ENCODE data around the gene KIAA1217. TPM values are rescaled to one million over a fixed set of nuclear protein-coding genes. Genes with fewer than 3 reads are reported as not detected.
A peak's percentile ranks its signal among the peaks of the same experiment; 100 is the strongest.

Gene KIAA1217
- total RNA-seq, 2 donors from 2014 or later: 92.5 to 188 TPM

DNA sequence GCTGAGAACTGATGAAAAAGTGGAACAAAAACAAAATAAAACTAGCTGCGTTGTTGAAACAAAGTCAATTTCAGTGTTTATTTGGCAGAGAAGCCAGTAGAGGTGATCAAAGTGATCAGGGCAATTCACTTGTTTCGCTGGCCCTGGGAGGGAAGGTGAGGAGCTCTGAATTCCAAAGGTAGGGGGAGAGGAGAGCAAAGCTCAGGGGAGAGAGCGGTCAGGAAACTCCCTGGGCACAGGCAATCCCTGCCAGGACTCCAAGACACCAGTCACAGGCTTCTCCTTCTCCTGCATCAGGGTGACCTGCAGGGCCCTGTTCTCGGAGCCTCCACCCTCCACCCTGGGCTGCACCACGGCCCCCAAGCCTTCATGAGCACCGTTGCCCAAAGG is 6.8 kb upstream of the KIAA1217 start:
- Histone ChIP-seq H3K4me1 (replicated peaks) (peaks cover 6% of the 10 kb centered on the region), H3K27me3 (replicated peaks; ENCODE audit: insufficient read depth) (no peaks in the 10 kb centered on the region), H3K4me3 (no peak overlapping the region), H3K9me3 (no peaks in the 10 kb centered on the region), H3K27ac (no peak overlapping the region), H3K36me3 (no peaks in the 10 kb centered on the region)
- intact Hi-C loops (cut with DNase I): loop anchor here (10.0 kb wide), 1 partner anchor 303 kb away; no protein-coding TSS in a partner anchor
- DNase-seq (ENCODE audit: low spot score): peak; percentile 22
- TF ChIP-seq POLR2AphosphoS5 (IDR thresholded peaks at IDR 0.05) (no peak), POLR2A (IDR thresholded peaks at IDR 0.05) (no peak)
- TF ChIP-seq, protein P1, sequence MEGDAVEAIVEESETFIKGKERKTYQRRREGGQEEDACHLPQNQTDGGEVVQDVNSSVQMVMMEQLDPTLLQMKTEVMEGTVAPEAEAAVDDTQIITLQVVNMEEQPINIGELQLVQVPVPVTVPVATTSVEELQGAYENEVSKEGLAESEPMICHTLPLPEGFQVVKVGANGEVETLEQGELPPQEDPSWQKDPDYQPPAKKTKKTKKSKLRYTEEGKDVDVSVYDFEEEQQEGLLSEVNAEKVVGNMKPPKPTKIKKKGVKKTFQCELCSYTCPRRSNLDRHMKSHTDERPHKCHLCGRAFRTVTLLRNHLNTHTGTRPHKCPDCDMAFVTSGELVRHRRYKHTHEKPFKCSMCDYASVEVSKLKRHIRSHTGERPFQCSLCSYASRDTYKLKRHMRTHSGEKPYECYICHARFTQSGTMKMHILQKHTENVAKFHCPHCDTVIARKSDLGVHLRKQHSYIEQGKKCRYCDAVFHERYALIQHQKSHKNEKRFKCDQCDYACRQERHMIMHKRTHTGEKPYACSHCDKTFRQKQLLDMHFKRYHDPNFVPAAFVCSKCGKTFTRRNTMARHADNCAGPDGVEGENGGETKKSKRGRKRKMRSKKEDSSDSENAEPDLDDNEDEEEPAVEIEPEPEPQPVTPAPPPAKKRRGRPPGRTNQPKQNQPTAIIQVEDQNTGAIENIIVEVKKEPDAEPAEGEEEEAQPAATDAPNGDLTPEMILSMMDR (IDR thresholded peaks at IDR 0.05): no peak
- WGBS: 48% methylated on average over 6 of the region's 6 CpGs

DNA sequence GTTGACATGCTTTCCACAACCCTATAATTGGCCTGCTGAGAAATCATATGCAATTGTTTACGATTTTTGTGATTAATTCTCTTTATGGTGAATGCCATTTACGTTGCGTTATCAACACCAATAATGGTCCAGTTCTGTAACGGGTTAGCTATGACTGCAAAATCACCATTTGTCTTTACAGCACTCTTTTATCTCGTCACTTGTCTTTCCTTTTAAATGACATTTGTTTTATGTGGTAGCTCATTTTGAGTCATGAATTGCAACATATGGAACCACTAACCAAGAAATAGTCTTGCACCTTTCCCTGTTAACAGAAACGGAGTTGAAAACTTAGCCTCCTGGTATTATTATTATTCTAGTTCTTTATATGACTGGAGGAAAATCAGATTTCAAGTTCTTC is 3.1 kb upstream of the KIAA1217 start:
- H3K4me1 ChIP-seq (replicated peaks): peaks cover 12% of the 10 kb centered on the region
- no peaks in the 10 kb centered on the region for H3K36me3 ChIP-seq
- TF ChIP-seq POLR2A (IDR thresholded peaks at IDR 0.05) (no peak), POLR2AphosphoS5 (IDR thresholded peaks at IDR 0.05) (no peak)
- TF ChIP-seq, protein P1 (IDR thresholded peaks at IDR 0.05): no peak
- peak overlapping the region in 1 of 2 donors; percentile 91 for H3K27ac ChIP-seq
- DNase-seq (ENCODE audit: low spot score): no peak
- no peak overlapping the region for H3K4me3 ChIP-seq
- H3K9me3 ChIP-seq: no peaks in the 10 kb centered on the region
- H3K27me3 ChIP-seq (replicated peaks; ENCODE audit: insufficient read depth): no peaks in the 10 kb centered on the region
- 77% methylated on average over 6 of the region's 6 CpGs for WGBS
- intact Hi-C loops (cut with DNase I): loop anchor here (5.0 to 10.0 kb wide), 2 partner anchors 156 to 299 kb away; no protein-coding TSS in a partner anchor

DNA sequence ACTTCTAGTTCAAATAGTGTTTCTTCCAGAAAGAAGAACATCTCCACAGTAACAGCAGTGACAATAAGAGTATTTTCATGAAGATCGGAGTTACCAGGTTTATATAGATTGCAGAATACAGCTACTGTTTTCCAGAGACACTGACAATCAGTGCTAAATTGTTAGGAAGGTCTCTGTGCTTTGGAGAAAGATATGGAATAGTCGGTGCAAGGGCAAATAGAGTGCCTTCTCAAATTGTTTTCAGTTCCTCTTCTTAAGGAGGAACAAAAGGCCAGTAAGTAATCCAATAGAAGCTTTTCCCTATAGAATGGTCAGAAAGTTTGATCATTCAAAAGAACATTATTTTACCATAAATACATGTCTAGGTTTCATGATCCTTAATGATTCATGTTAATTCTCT is 2.6 kb upstream of the KIAA1217 start:
- DNase-seq (ENCODE audit: low spot score): no peak
- peak overlapping the region; percentile 90 to 91 for H3K27ac ChIP-seq
- WGBS: 72% methylated on average over 2 of the region's 2 CpGs
- H3K36me3 ChIP-seq: no peaks in the 10 kb centered on the region
- TF ChIP-seq, protein P1 (IDR thresholded peaks at IDR 0.05): no peak
- TF ChIP-seq POLR2A (IDR thresholded peaks at IDR 0.05): no peak
- no peak for TF ChIP-seq POLR2AphosphoS5 (IDR thresholded peaks at IDR 0.05)
- no peak overlapping the region for H3K4me3 ChIP-seq
- H3K27me3 ChIP-seq (replicated peaks; ENCODE audit: insufficient read depth): no peaks in the 10 kb centered on the region
- H3K9me3 ChIP-seq: no peaks in the 10 kb centered on the region
- intact Hi-C loops (cut with DNase I): loop anchor here (5.0 to 10.0 kb wide), 2 partner anchors 156 to 298 kb away; no protein-coding TSS in a partner anchor
- H3K4me1 ChIP-seq (replicated peaks): peaks cover 12% of the 10 kb centered on the region

DNA sequence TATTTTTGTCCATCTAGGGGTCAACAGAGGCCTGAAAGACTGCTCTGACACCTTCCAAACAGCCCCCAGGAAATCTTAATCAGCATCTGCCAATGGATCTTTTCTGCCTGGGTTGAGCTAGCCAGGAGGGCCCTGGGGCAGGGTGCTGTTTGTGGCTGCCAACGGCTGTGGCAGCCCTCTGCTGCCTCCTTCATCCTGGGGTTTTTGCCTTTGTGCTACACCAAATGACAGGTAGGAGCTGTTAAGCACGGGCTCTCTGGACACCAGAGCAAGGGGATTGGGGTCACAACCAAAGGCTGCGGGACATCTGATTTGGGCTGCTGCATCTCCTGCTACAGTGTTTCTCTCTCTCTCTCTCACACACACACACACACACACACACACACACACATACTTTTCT is 2.0 kb upstream of the KIAA1217 start:
- intact Hi-C loops (cut with DNase I): loop anchor here (5.0 to 10.0 kb wide), 2 partner anchors 155 to 298 kb away; no protein-coding TSS in a partner anchor
- Histone ChIP-seq H3K36me3 (no peaks in the 10 kb centered on the region), H3K27me3 (replicated peaks; ENCODE audit: insufficient read depth) (no peaks in the 10 kb centered on the region), H3K4me1 (replicated peaks) (peaks cover 12% of the 10 kb centered on the region), H3K27ac (peak overlapping the region; percentile 90 to 91), H3K9me3 (no peaks in the 10 kb centered on the region), H3K4me3 (no peak overlapping the region)
- 58% methylated on average over 3 of the region's 3 CpGs for WGBS
- TF ChIP-seq, protein P1 (IDR thresholded peaks at IDR 0.05): no peak
- TF ChIP-seq POLR2AphosphoS5 (IDR thresholded peaks at IDR 0.05) (no peak), POLR2A (IDR thresholded peaks at IDR 0.05) (no peak)
- DNase-seq (ENCODE audit: low spot score): no peak

DNA sequence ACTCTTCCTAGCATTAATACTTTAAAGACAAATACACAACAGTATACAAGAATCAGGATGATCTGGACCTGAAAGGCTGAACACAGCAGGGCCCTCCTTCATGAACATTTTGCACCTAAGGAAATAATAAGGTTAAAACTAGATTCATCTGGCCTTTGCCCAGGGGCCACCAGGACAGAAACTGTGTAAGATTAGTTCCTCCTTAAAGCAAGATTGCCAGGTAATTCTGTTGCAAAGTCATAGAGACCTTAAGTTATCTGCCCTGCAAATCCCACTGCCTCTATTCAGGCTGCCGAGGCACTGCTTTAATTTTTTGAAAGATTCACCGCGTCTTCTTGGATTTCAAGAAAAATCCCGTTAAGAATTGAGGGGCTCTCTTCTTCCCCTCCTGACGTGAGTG is 1.6 kb upstream of the KIAA1217 start:
- no peak for TF ChIP-seq POLR2AphosphoS5 (IDR thresholded peaks at IDR 0.05)
- TF ChIP-seq, protein P1 (IDR thresholded peaks at IDR 0.05): no peak
- peaks cover 12% of the 10 kb centered on the region for H3K4me1 ChIP-seq (replicated peaks)
- no peaks in the 10 kb centered on the region for H3K36me3 ChIP-seq
- intact Hi-C loops (cut with DNase I): loop anchor here (5.0 to 10.0 kb wide), 2 partner anchors 155 to 297 kb away; no protein-coding TSS in a partner anchor
- H3K4me3 ChIP-seq: no peak overlapping the region
- WGBS: 40% methylated on average over 5 of the region's 5 CpGs
- no peaks in the 10 kb centered on the region for H3K27me3 ChIP-seq (replicated peaks; ENCODE audit: insufficient read depth)
- no peak for DNase-seq (ENCODE audit: low spot score)
- H3K27ac ChIP-seq: peak overlapping the region; percentile 90 to 91
- no peaks in the 10 kb centered on the region for H3K9me3 ChIP-seq

Data from prostate gland (tissue), 2 donors.